ENCODE measurements around the gene DHX9.

The DHX9 gene

DNA sequence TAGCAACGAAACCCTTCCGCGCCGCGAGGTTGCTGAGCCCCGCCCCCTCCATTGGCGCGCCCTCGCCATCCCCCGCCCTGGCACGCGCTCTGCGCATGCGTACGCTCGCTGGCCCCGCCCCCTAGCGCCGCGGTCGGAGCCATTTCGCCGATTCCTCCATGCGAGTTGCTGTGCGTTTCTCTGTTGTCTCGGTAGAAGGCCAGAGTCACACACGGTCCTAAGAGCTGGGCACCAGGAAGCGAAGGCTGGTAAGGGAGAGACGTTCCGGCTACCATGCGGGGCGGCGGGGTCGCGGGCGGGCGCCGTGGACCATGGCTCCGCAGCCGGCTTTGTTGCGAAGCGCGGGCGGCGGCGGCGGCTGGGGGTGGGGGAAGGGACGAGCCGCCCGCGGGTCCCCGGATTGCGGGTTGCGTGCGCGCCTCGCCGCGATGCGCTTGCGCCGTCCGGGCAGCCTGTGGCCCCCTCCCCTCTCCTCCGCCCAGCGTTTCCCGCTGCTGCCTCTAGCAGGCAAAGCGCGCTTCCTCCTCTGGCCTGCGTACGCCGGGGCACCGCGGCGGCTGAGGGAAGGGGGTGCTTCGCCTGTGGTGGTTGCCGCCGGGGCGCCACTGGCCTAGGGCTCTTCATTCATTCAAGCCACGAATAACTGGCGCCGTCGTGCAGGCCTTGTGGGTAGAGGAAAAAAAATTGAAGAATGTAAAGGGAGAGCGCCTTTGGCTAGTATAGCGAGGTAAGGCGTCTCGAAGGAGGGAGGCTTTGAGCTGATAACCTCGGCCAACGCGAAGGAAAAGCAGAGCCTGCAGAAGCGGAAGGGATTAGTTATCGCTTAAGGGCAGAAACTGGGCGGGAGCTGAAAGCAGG is at the start of gene DHX9:
TSS of gene DHX9 (plus strand) at position 139 of the 858 bp plus-strand sequence. CDS start 3,220 bp downstream, outside the sequence.
- peak within 1 kb of the TSS; percentile 71 for H3K4me3 ChIP-seq (ENCODE audit: low read depth, low read length)
- TF ChIP-seq, protein P1, sequence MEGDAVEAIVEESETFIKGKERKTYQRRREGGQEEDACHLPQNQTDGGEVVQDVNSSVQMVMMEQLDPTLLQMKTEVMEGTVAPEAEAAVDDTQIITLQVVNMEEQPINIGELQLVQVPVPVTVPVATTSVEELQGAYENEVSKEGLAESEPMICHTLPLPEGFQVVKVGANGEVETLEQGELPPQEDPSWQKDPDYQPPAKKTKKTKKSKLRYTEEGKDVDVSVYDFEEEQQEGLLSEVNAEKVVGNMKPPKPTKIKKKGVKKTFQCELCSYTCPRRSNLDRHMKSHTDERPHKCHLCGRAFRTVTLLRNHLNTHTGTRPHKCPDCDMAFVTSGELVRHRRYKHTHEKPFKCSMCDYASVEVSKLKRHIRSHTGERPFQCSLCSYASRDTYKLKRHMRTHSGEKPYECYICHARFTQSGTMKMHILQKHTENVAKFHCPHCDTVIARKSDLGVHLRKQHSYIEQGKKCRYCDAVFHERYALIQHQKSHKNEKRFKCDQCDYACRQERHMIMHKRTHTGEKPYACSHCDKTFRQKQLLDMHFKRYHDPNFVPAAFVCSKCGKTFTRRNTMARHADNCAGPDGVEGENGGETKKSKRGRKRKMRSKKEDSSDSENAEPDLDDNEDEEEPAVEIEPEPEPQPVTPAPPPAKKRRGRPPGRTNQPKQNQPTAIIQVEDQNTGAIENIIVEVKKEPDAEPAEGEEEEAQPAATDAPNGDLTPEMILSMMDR (IDR thresholded peaks at IDR 0.05; ENCODE audit: borderline replicate concordance, insufficient read depth, low read depth, low read length) = peak; percentile 26; the same call in 1 of the 2 replicates

DNA sequence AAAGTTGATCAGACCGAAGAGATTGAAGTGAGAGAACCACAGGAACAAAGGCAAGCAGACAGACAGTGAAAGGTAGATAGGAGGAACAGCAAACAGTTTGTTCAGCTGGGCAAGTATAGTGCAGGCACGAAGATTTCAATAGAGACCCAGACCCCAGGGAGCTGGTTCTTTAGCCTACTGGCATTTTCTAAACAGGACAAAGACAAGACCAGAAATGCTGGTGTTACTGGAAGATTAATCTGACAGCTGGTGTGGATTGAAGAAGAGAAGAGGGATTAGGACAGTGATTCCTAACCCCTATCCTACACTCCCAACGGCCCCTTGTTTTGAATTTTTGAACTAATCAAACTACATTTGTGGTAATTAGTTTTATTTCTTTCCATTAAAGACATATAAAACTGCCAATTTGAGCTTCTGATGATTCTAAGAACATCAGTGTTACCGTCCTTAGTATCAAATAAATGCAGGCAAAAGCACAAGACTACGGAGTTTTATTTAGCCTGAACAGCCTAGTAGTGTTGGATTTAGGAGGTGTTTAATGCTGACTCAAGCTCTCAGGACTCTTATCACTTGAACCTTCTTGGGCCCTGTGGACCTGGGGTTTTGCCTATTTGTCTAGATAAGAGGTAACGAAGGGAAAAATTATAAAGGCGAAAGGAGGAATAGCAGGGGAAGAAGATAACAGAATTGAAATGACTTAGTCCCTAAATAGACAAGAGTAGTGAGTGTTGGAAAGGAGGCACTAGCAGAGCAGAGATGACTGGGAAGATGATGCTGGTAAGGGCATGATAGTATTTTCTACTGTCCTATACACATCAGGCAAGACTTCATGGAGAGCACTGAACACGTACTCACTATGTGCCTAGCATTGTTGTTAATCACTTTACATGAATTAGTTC is 47.6 kb upstream of the DHX9 start:
- H3K4me3 ChIP-seq (ENCODE audit: low read depth, low read length) = no peak overlapping the region
- TF ChIP-seq, protein P1 (IDR thresholded peaks at IDR 0.05; ENCODE audit: borderline replicate concordance, insufficient read depth, low read depth, low read length) = no peak

DNA sequence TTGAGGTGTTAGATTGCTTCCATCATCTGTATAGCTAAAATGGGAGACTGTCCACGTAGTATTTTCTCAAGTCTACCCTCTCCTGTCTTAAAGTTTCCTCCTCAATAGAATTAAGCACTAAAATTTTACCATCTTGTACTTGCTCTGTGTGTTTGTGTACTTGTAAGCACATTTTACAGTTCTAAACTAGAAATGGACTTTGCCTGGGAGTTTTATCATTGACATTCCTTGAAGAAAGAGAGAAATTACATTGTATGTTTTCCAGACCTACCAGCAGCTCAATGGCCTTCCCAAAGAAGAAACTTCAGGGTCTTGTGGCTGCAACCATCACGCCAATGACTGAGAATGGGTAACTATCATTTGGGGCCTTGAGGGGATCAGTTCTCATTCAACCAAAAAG is 45.1 kb upstream of the DHX9 start:
- TF ChIP-seq, protein P1 (IDR thresholded peaks at IDR 0.05; ENCODE audit: borderline replicate concordance, insufficient read depth, low read depth, low read length) = no peak
- H3K4me3 ChIP-seq (ENCODE audit: low read depth, low read length) = no peak overlapping the region

DNA sequence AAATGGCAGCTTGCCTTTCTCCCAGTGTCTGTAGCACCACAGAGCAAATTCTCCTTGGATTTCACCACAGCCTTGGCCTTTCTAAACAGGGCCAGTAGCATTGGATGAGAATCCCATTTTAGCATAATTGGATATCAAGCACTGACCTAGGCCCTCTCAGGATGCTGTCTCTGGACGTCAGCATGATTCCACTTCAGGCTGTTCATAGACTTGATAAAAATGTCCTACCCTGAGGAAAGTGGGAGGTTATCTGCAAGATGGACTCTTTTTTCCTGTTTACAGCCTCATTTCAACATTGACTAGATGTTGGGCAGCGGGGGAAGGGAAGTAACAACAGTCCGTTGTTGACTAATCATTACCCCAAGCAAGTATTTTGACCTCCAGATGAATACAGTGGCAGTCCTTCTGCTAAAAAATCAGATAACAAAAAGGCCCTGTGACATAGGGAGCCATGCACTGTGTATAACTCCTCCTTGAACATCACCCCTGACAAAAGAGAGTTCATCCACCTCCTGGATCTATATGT is 44.4 kb upstream of the DHX9 start:
- TF ChIP-seq, protein P1 (IDR thresholded peaks at IDR 0.05; ENCODE audit: borderline replicate concordance, insufficient read depth, low read depth, low read length) = no peak
- H3K4me3 ChIP-seq (ENCODE audit: low read depth, low read length) = no peak overlapping the region

DNA sequence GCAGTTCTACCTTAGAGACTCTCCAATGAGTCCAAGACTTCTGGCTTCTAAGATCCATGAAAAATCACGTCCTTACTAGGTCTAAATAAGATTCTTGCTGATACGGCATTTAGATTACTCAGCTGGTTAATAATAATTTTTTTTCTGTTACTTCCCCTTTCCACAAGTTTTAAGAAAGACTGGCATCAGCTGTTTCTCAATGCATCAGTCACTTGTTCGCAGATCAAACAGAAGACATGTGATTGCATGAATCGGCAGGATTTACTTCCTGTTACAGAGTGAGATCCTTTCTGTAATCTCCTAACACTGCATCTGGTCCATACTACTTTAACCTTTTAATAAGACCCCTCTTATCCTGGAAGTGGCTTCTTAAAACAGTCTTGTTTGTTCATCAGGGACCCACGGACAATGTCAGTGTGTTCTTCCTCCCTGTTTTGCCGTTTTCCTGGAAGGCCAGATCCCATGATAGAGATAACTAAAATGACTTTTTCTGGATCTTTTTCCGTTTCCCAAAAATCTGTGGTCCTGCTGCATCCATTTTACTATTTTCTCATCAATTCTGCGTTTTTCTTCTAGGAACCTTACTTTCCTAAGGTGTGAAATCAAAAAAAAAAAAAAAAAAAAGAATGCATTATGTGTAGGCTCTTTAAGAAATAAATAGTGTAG is 43.5 kb upstream of the DHX9 start:
- TF ChIP-seq, protein P1 (IDR thresholded peaks at IDR 0.05; ENCODE audit: borderline replicate concordance, insufficient read depth, low read depth, low read length) = no peak
- H3K4me3 ChIP-seq (ENCODE audit: low read depth, low read length) = no peak overlapping the region

DNA sequence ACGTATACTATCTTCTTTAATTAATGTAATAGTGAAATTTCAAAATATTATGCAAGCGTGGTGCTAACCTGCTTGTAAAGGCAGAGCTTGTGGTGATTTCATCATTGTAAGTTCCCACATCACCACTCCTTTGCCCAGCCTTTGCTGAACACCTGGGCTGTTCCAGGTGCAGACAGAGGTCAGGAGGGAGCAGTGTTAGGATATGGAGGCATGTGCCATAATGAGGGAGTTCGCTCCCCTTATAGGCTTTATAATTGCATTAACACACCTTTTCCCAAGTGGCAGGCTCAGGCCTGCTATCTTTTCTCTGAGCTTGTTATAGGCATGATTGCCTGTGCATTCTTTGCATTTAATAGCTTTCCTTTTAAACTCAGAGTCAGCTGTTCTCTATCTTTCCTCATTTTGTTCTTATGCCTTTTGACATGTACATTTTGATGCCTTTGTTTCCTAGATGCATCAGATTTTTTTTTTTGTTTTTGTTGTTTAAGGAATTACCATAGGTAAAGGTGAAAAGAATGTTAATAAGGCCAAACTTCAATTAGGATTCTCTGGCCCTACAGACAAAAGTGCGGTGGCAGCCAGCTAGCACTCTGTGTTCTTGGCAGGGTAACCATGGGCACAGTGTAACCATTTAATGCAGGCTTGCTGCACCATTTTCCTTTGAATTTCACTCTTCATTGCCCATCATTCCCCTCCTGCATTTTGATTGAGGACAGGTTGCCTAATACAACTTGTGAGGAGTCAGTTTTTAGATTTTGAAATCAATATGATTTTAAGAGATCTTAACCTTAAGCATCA is 36.9 kb upstream of the DHX9 start:
- TF ChIP-seq, protein P1 (IDR thresholded peaks at IDR 0.05; ENCODE audit: borderline replicate concordance, insufficient read depth, low read depth, low read length) = no peak
- H3K4me3 ChIP-seq (ENCODE audit: low read depth, low read length) = no peak overlapping the region

All from GM12875 (cell line).